Stimulated activated CD4-positive, alpha-beta T cell treated with anti-CD3 and anti-CD28 coated beads, Interleukin-4, amount 100 ng/mL, for 24 hours (primary cell): Measurements from ENCODE around the gene PACRG.

Experiments used
- DNase-seq: peaks from one replicate; pipeline ENCODE4 v3.0.0-alpha.2; 2020

Gene PACRG

DNA sequence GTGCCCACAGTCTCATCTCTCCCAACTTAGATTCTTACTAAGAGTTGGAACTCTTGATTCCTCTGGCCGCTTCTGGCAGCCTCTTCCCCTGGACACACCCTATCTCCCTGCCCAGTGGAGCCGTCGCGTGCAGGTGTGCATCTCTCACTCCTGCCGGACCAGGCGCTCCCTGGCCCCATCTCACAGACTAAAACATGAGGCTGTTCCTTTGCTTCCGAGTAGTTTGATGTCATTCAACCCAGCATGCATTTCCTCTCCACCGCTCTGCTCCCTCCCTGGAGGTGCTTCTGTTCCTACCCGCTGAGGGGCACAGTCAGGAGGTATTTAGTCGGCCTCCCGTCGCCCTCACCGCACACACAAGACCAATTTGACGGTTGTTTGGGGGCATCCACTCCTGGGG is 458.8 kb downstream of the PACRG start:
- DNase-seq, result no peak

DNA sequence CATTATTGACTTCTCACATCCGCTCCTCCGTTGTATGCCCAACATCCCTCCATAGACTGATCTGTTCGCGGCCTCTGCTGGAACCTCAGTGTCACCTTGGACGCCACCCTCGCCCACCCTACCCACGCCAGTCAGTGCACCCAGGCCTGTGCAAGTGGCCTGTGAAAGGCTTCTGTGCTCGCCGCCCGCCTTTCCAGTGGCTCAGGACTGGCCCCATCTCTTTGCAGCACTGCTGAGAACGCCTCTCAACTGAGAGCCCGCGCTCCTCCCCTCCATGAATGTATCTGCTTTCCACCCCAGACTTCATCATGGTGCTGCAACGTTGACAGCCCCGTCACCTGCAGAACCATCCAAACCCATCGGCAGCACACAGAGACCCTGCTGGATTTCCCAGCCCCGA is 459.4 kb downstream of the PACRG start:
- DNase-seq, result no peak

- no peak for DNase-seq
Observed at GRCh38 chr6:163187606-163188005, 459.8 kb downstream of the PACRG start.

- DNase-seq, result no peak
Observed at GRCh38 chr6:163188746-163189145, 461.0 kb downstream of the PACRG start.

DNA sequence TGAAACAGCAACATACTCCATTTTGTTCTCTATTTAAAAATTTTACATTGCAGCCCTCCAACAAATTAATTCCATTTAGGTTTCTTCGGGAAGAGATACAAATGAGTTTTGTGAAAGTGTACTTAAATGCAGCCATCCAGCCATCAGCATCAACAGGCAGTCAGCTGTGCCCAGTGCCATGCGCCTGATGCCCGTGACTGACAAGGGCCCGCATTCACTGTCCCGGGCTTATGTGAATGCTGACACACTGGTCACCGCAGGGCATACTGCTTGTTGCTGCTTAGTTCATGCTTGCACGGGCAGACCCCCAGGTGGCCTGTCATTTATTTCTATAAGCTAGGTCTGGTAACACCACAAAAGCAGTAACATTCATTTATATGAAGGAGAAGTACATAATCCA is 461.8 kb downstream of the PACRG start:
- DNase-seq, result no peak

DNA sequence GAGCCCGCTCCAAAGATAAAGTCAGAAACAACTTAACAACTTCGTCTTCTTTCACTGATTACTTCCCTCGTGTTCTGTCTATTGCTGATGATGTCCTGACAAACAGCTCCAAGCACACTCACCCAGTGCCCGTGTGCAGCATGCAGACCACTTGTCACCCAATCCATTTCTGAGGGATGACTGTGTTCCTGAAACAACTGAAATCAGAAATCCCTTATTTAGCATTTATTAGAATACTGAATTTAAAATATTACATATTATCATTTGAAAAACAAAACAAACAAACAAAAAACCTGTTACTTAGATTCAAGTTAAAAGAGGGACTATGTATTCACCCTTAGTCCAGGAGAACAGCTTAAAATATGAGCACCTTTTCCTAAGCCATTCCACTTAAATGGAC is 463.0 kb downstream of the PACRG start:
- DNase-seq, result no peak

DNA sequence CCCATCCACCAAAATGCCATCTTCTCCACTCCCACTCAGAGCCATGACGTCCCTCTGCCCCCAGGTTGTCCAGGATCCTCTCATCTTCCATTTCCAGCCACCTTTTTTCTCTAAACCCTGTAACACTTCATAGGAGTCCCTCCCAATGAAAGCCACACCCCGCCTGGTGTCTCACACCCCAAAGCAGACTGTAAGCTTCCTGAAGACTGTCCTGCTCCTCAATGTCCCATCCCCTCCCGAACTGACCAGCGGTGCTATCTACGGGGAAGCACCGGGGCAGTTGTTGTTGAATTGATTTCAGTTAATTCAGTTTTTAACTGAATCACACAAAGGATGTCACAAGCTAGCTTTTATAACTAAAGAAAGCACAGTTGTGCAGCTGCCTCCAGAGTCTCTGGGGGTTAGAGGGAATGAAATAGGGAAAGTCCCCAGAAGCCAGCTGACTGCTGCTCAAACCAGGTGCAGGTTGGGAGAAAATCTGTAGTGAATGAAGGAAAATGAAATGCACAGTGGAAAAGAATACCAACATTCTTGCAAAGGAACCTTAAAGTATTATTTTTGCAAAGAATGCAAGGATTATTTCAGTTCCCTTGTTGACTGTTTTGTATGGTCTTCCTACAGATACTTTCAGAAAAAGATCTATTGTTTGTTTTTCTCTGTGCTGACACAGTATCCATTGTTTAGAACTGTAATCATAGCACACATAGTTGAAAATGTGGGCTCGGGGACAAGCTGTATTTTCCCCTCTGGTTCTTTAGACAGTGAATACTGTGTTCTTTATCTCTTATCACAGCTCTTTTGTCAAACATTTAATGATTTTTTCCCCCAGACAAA is 464.1 kb downstream of the PACRG start:
- DNase-seq, result no peak

- DNase-seq, result no peak
Observed at GRCh38 chr6:163192591-163192990, 464.8 kb downstream of the PACRG start.

DNA sequence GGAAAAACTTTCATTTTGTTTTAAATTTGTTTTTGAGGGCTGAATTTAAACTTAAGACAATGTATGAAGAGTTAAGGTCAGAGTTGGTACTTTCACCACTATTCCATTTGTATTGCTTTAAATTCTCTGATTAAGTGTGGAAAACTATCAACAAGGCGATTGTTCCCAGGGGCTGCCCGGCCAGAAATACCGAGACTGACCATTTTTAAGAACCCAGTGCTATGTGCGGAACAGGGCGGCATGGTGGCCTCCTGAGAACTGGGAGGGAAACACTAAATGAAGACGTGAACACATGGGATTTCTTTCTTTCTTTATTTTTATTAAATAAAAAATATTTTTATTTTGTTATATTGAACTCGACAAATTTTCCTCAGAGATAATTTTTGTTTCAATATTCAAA is 465.6 kb downstream of the PACRG start:
- no peak for DNase-seq

- DNase-seq, result no peak
Observed at GRCh38 chr6:163195721-163196691, 468.2 kb downstream of the PACRG start.

- no peak for DNase-seq
Observed at GRCh38 chr6:163197839-163198238, 470.1 kb downstream of the PACRG start.

- no peak for DNase-seq
Observed at GRCh38 chr6:163198396-163198795, 470.6 kb downstream of the PACRG start.

DNA sequence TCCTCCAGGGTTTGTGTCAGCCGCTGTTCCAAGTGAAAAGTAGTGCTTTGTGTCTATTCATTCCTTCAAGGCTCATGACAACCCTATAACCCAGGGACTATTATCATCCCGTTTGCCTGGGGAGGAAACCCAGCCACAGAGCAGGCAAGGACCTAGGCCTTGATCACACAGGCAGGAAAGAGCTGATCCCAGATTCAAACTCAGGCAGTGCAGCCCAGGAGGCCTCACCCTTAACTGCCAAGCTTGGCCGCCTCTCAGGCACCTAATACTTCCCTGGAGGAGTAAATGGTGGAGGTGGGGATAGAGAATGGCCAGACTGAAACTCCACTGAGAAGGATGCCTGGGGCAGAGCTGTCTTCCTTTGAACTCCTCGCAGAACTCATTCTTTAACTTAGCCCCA is 471.6 kb downstream of the PACRG start:
- DNase-seq, result no peak

DNA sequence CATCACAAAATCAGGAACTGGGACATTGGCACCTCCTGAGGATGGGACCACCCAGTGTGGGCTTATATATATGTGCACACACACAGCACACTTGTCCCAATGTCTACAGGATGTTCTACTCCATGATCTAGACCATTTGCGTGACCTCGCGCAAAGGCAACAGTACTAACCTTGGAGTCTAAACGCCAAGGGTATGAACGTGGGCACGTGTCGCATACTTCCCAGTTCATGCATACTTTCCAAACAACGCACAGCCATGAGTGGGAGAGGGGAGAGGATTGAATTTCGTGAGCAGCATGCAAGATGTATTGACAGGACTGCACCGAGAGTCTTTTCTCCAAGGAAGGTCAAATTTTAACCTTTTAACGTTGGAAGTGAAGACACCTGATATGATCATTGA is 472.5 kb downstream of the PACRG start:
- no peak for DNase-seq

DNA sequence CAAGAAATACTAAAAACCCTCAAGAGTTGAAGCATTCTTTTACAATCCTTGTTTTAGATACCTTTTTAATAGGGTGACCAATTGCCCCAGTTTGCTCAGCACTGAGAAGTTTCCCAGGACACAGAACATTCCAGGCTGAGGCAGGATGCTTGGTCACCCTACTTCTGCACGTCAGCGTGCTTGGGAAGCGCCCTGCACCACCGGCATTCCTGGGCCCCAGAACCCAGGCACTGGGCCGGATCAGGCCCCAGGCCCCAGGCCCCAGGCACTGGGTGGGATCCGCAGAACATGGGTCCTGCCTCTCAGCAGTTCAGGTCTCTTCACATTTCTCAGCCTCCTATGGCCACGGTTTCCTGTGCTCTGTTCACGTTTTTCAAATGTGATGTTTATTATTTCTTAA is 472.9 kb downstream of the PACRG start:
- no peak for DNase-seq

DNA sequence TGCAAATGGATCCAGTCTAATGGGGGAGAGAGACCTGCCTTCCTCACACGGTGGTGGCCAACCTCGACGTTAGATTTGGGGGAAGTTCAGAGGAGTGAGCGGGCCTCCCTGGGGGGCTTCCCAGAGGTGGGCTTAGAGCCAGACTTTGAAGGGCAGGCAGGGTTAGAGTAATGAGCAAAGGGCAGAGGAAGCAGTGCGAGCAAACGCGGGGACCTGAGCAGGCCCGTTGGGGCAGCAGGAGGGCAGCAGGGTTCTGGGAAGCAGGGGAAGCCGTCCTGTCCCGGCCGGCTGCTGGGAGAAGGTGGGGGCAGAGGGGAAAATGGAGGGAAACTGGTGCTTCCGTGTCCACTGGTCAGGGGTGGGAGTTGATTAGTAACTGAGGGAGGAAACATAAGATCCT is 474.1 kb downstream of the PACRG start:
- no peak for DNase-seq

DNA sequence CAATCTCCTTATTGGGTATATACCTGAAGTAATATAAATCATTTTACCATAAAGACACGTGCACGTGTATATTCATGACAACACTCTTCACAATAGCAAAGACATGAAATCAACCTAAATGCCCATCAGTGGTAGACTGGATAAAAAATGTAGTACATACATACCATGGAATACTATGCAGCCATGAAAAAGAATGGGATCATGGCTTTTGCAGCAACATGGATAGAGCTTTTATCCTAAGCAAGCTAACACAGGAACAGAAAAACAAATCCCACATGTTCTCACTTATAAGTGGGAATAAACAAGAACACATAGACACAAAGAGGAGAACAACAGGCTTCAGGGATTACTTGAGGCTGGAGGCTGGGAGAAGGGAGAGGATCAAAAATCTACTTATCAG is 478.4 kb downstream of the PACRG start:
- no peak for DNase-seq

GRCh38 chr6:163207431-163208383 is 479.9 kb downstream of the PACRG start:
- DNase-seq, result no peak

DNA sequence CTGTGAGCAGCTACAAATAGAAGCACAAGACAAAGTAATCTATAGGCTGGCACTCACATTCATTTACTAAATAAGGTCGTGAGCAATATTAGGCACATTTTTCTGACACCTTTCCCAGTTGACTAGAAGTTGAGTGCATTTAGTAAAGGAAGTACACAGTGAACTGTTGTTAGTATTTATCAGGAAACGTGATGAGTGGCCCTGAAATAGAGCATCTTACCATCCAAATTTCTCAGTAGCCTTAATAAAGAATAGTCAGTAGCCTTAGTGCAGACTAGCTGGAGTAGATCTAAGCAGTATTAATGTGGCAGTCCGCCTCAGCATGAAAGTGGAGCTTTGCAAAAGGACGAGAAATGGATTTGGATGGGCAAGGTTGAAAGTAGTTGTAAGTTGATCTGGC is 481.2 kb downstream of the PACRG start:
- no peak for DNase-seq

DNA sequence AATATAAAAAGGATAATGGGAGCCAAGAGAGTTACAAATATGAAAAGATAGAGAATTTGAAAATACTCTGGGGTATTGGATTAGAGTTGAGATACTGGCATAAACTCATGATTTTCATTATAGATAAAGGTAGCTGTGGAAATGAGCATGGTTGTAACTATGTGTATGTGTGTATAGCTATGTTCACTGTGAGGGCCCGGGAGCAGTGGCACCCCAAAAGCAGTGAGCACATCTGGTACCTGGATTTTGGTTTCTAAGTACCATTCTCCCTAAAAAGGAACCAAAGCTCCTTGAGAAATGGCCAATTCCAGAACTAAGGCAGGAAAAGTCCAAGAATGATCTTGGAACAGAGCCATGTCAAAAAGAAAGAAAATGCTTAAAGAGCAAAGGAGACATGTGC is 484.3 kb downstream of the PACRG start:
- DNase-seq, result no peak

- no peak for DNase-seq
Observed at GRCh38 chr6:163214259-163214658, 486.5 kb downstream of the PACRG start.

DNA sequence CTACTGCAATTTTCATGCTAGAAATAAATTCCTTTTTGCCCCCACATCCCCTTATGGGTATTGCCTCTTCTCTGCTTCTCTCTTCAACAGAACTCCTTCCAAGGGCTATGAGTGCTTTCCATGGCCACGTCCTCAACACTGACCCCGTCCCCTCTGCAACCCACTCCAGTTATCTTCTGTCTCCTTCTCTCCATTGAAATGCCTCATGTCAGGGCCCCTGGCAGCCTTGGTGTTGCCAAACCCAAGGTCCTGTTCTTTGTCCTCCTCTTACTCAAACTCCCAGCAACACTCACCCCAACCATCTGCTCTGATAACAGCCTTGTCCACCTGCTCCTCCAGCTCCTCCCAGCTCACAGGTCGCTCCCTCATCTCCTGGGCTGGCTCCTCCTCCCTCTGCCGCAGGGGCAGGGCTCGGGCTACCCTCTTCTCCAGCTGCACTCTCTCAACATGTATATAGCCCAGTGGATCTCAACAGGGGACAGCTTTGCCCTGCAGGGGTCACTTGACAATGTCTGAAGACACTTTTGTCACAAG is 490.7 kb downstream of the PACRG start:
- no peak for DNase-seq
